IMR-90 (cell line): ENCODE results near the gene SLC44A5. TPM values are rescaled to one million over a fixed set of nuclear protein-coding genes. Genes with fewer than 3 reads are reported as not detected.
"Not testable (repeated sequence)": the region's sequence is repeated elsewhere in the genome, so short reads cannot be mapped to it uniquely, and the experiment has no call there.

Experiments
- ATAC-seq: fragments of 200-7000 bp; cut with Tn5 transposase; 2 replicates; pipeline ENCODE4 v1.9.1; 2020; ENCODE audit warnings: low read depth, mild to moderate bottlenecking, moderate library complexity
- BruUV-seq: library from RNA; stranded (reverse); fragments of 400-500 nt; replicated peaks from 2 replicates; lab custom pipeline; 2021; lab: Mats Ljungman, UMichigan
- CTCF ChIA-PET: fragments of 300-600 bp; formaldehyde crosslinking; extraction: SDS; loops from one replicate; lab custom pipeline; 2021; ENCODE audit warnings: antibody characterized with exemption; lab: Yijun Ruan, JAX
- POLR2A ChIA-PET: fragments of 300-600 bp; sonication (Branson Sonifier 250); formaldehyde crosslinking; loops from one replicate; lab custom pipeline; 2022; ENCODE audit warnings: antibody characterized with exemption; ENCODE audit not compliant: unreplicated experiment; lab: Charles Lee
- DNase-seq: peaks from one replicate; pipeline ENCODE4 v3.0.0; 2013
- H2AFZ ChIP-seq: replicated peaks from 2 replicates; pipeline ENCODE3; 2013; ENCODE audit warnings: low read length, mild to moderate bottlenecking; ENCODE audit not compliant: poor library complexity
- H2AK5ac ChIP-seq: 2 replicates; pipeline ENCODE4 v1.6.1; 2013; ENCODE audit warnings: low read depth, low read length, inconsistent platforms
- H2AK9ac ChIP-seq: replicated peaks from 2 replicates; pipeline ENCODE3; 2013; ENCODE audit warnings: mild to moderate bottlenecking, low read depth, low read length, moderate library complexity; ENCODE audit not compliant: poor library complexity
- H2BK120ac ChIP-seq: 2 replicates; pipeline ENCODE4 v1.6.1; 2013; ENCODE audit warnings: low read depth, low read length, inconsistent platforms
- H2BK15ac ChIP-seq: 3 replicates; pipeline ENCODE4 v1.6.1; 2013; ENCODE audit warnings: low read depth, low read length, inconsistent platforms
- H2BK20ac ChIP-seq: 2 replicates; pipeline ENCODE4 v1.6.1; 2013; ENCODE audit warnings: low read depth, mild to moderate bottlenecking, inconsistent platforms, low read length, moderate library complexity
- H2BK5ac ChIP-seq: 2 replicates; pipeline ENCODE4 v1.6.1; 2013; ENCODE audit warnings: mild to moderate bottlenecking, low read depth, low read length, inconsistent platforms; ENCODE audit not compliant: poor library complexity, severe bottlenecking
- H3K14ac ChIP-seq: replicated peaks from 2 replicates; pipeline ENCODE4 v1.6.1; 2013; ENCODE audit warnings: low read depth, low read length, inconsistent platforms
- H3K18ac ChIP-seq: 2 replicates; pipeline ENCODE4 v1.6.1; 2013; ENCODE audit warnings: low read depth, low read length, control low read depth
- H3K23ac ChIP-seq: 2 replicates; pipeline ENCODE4 v1.6.1; 2013; ENCODE audit warnings: low read depth, low read length, inconsistent platforms
- H3K27ac ChIP-seq: 2 replicates; pipeline ENCODE4 v1.5.1; 2013; ENCODE audit warnings: mild to moderate bottlenecking, control low read depth, low read length; ENCODE audit not compliant: insufficient read depth
- H3K27me3 ChIP-seq: 2 replicates; pipeline ENCODE4 v1.6.1; 2013; ENCODE audit warnings: low read length; ENCODE audit not compliant: control insufficient read depth, insufficient read depth
- H3K36me3 ChIP-seq: 2 replicates; pipeline ENCODE4 v1.6.1; 2013; ENCODE audit warnings: low read length, mixed read lengths; ENCODE audit not compliant: control insufficient read depth, insufficient read depth
- H3K4ac ChIP-seq: 2 replicates; pipeline ENCODE4 v1.6.1; 2013; ENCODE audit warnings: low read depth, low read length, inconsistent platforms
- H3K4me1 ChIP-seq: 2 replicates; pipeline ENCODE4 v1.6.1; 2013; ENCODE audit warnings: low read length, mixed read lengths; ENCODE audit not compliant: control insufficient read depth, insufficient read depth
- H3K4me2 ChIP-seq: 2 replicates; pipeline ENCODE4 v1.6.1; 2013; ENCODE audit warnings: low read depth, mild to moderate bottlenecking, control low read depth, low read length, moderate library complexity
- H3K4me3 ChIP-seq: 2 replicates; pipeline ENCODE4 v1.5.1; 2013; ENCODE audit warnings: low read depth, mild to moderate bottlenecking, control low read depth, low read length, moderate library complexity; ENCODE audit not compliant: insufficient read depth
- H3K56ac ChIP-seq: 2 replicates; pipeline ENCODE4 v1.6.1; 2013; ENCODE audit warnings: low read length, inconsistent platforms; ENCODE audit not compliant: insufficient read depth; ENCODE audit errors: extremely low read depth
- H3K79me1 ChIP-seq, 2 experiments: 2 replicates each; pipeline ENCODE4 v1.6.1; 2013; ENCODE audit warnings: low read length in 2 of 2, inconsistent platforms in 1 of 2, low read depth in 1 of 2
- H3K9ac ChIP-seq: 2 replicates; pipeline ENCODE4 v1.6.1; 2013; ENCODE audit warnings: low read depth, low read length, control low read depth
- H3K9me1 ChIP-seq: 2 replicates; pipeline ENCODE4 v1.6.1; 2013; ENCODE audit warnings: low read length, inconsistent platforms; ENCODE audit not compliant: insufficient read depth
- H3K9me3 ChIP-seq: 2 replicates; pipeline ENCODE4 v1.6.1; 2013; ENCODE audit warnings: low read length; ENCODE audit not compliant: control insufficient read depth, insufficient read depth
- H4K20me1 ChIP-seq: 2 replicates; pipeline ENCODE4 v1.6.1; 2013; ENCODE audit warnings: low read length, inconsistent platforms; ENCODE audit not compliant: insufficient read depth
- H4K5ac ChIP-seq: 2 replicates; pipeline ENCODE4 v1.6.1; 2013; ENCODE audit warnings: mild to moderate bottlenecking, low read depth, low read length, control low read depth
- H4K8ac ChIP-seq, 2 experiments: 2 replicates each; pipeline ENCODE4 v1.6.1; 2013; ENCODE audit warnings: low read depth in 2 of 2, low read length in 2 of 2, control low read depth in 1 of 2, inconsistent platforms in 1 of 2
- H4K91ac ChIP-seq: 2 replicates; pipeline ENCODE4 v1.6.1; 2013; ENCODE audit warnings: low read depth, low read length, inconsistent platforms; ENCODE audit not compliant: insufficient read depth
- WGBS, 2 experiments: methylation state at CpG; one replicate each; pipeline versions ENCODE4 v1.1.5 to v1.1.7; 2013; ENCODE audit warnings: missing lambda C conversion rate in 2 of 2; ENCODE audit not compliant: insufficient read length in 1 of 2; ENCODE audit errors: extremely low coverage in 2 of 2; 5-methylcytosine and 5-hydroxymethylcytosine counted together
- dilution Hi-C: fragments of 300-500 bp; cut with HindIII; formaldehyde crosslinking; loops from one replicate; pipeline ENCODE4 v1.14.3; 2018; ENCODE audit warnings: low sequenced_read_pairs; ENCODE audit not compliant: unreplicated experiment
- in situ Hi-C: fragments of 300-500 bp; cut with MboI; formaldehyde crosslinking; loops from 3 replicates; pipeline ENCODE4 v1.14.3; 2019; ENCODE audit warnings: low sequenced_read_pairs, inconsistent platforms, mixed read lengths
- intact Hi-C: fragments of 100-400 bp; cut with micrococcal nuclease; formaldehyde crosslinking; loops from 2 replicates; pipeline ENCODE4 v1.10.0; 2022
- polyA plus RNA-seq, 3 experiments: library from polyadenylated mRNA; depleted of rRNA; stranded (reverse); fragments of >200 nt; gene quantifications; 2 replicates each; pipeline ENCODE4 v1.2.3, GENCODE V29; 2012; ENCODE audit warnings: low replicate concordance in 1 of 3
- total RNA-seq: library from RNA; depleted of rRNA; stranded (reverse); fragments of >200 nt; gene quantifications from 2 replicates; pipeline ENCODE4 v1.2.3, GENCODE V29; 2012

Gene SLC44A5
- total and polyA plus RNA-seq, 2 of the 4 experiments (the other 2 are of a cell fraction): under 0.01 TPM; not detected in 1

GRCh38 chr1:75263616-75264015, 347.3 kb downstream of the SLC44A5 start:
- intact Hi-C loops: loop anchor here (10.0 kb wide), 1 partner anchor 531 kb away; the partner anchor contains the start of gene MSH4
- H2BK120ac ChIP-seq, dilution Hi-C loops, H3K9ac ChIP-seq, ATAC-seq, H2AK5ac ChIP-seq, H3K27ac ChIP-seq, H3K9me1 ChIP-seq, BruUV-seq, CTCF ChIA-PET, H3K4me3 ChIP-seq, H3K79me1 ChIP-seq, H4K91ac ChIP-seq, H3K4me2 ChIP-seq, H3K27me3 ChIP-seq, H2BK20ac ChIP-seq, H3K36me3 ChIP-seq, H2BK15ac ChIP-seq, H2BK5ac ChIP-seq, H3K4ac ChIP-seq, H3K56ac ChIP-seq, H3K18ac ChIP-seq, H2AFZ ChIP-seq, H3K14ac ChIP-seq, H3K9me3 ChIP-seq, DNase-seq, H3K23ac ChIP-seq, H3K4me1 ChIP-seq, POLR2A ChIA-PET, H2AK9ac ChIP-seq, H4K20me1 ChIP-seq, in situ Hi-C loops, H4K5ac ChIP-seq, H4K8ac ChIP-seq: not testable (repeated sequence)
- WGBS, 2 experiments: no CpG with 5 or more reads among the region's 2 CpGs

GRCh38 chr1:75261946-75262345, 349.0 kb downstream of the SLC44A5 start:
- H3K4me1 ChIP-seq, H4K91ac ChIP-seq, H2BK120ac ChIP-seq, H3K23ac ChIP-seq, H2AFZ ChIP-seq, H3K9me1 ChIP-seq, dilution Hi-C loops, H2BK20ac ChIP-seq, H4K5ac ChIP-seq, CTCF ChIA-PET, H2AK5ac ChIP-seq, DNase-seq, in situ Hi-C loops, H3K79me1 ChIP-seq, POLR2A ChIA-PET, H3K56ac ChIP-seq, H4K8ac ChIP-seq, H2AK9ac ChIP-seq, H3K9ac ChIP-seq, H3K4me2 ChIP-seq, H3K4ac ChIP-seq, ATAC-seq, H3K18ac ChIP-seq, H3K36me3 ChIP-seq, BruUV-seq, H3K27me3 ChIP-seq, H2BK5ac ChIP-seq, H3K14ac ChIP-seq, H3K4me3 ChIP-seq, H3K27ac ChIP-seq, H4K20me1 ChIP-seq, H3K9me3 ChIP-seq, H2BK15ac ChIP-seq: not testable (repeated sequence)
- WGBS, 2 experiments: no CpG with 5 or more reads among the region's 2 CpGs
- intact Hi-C loops: loop anchor here (1.0 to 10.0 kb wide), 2 partner anchors 10 to 533 kb away; partner anchors contain the start of gene MSH4
